Stimulated activated CD8-positive, alpha-beta memory T cell treated with anti-CD3 and anti-CD28 coated beads, Interleukin-2, amount 100 ng/mL, for 48 hours (primary cell): ENCODE data around the gene TLCD3A.
"Not testable (repeated sequence)": the region's sequence is repeated elsewhere in the genome, so short reads cannot be mapped to it uniquely, and the experiment has no call there.

ENCODE experiments used
- DNase-seq, 2 donors: peaks; one replicate each; pipeline ENCODE4 v3.0.0-alpha.2; 2020; ENCODE audit warnings: low read depth in 2 of 2

The TLCD3A gene

GRCh38 chr17:708132-708531 lies 24.3 kb upstream of the TLCD3A start:
- no peak for DNase-seq

GRCh38 chr17:718075-718474 lies 14.3 kb upstream of the TLCD3A start:
- no peak for DNase-seq

GRCh38 chr17:720706-721539 lies 11.5 kb upstream of the TLCD3A start:
- no peak for DNase-seq

- DNase-seq, result no peak
Measured at GRCh38 chr17:721540-721937, 10.9 kb upstream of the TLCD3A start.

GRCh38 chr17:725084-725483 lies 7.3 kb upstream of the TLCD3A start:
- no peak for DNase-seq

- DNase-seq, result no peak
Measured at GRCh38 chr17:725746-726145, 6.7 kb upstream of the TLCD3A start.

- no peak for DNase-seq
Measured at GRCh38 chr17:726271-726919, 6.0 kb upstream of the TLCD3A start.

- no peak for DNase-seq
Measured at GRCh38 chr17:728911-729310, 3.5 kb upstream of the TLCD3A start.

- DNase-seq, result no peak
Measured at GRCh38 chr17:731644-732066, 741 bp upstream of the TLCD3A start.

- DNase-seq, result peak in 1 of 2 donors; percentile 27
Measured at GRCh38 chr17:732902-733720, 715 bp downstream of the TLCD3A start.

GRCh38 chr17:733743-734142 lies 1.3 kb downstream of the TLCD3A start:
- no peak for DNase-seq

- DNase-seq, result no peak
Measured at GRCh38 chr17:737561-738113, 5.2 kb downstream of the TLCD3A start.

GRCh38 chr17:740240-741017 lies 8.0 kb downstream of the TLCD3A start:
- peak in 1 of 2 donors; percentile 4 for DNase-seq

GRCh38 chr17:742147-742793 lies 9.9 kb downstream of the TLCD3A start:
- DNase-seq, result no peak

GRCh38 chr17:743139-743538 lies 10.7 kb downstream of the TLCD3A start:
- DNase-seq, result no peak

GRCh38 chr17:744937-745336 lies 12.5 kb downstream of the TLCD3A start:
- no peak for DNase-seq

- DNase-seq, result no peak
Measured at GRCh38 chr17:745406-745805, 13.0 kb downstream of the TLCD3A start.

GRCh38 chr17:746181-746580 lies 13.8 kb downstream of the TLCD3A start:
- no peak for DNase-seq

- DNase-seq, result no peak
Measured at GRCh38 chr17:746783-747629, 14.6 kb downstream of the TLCD3A start.

GRCh38 chr17:748604-749003 lies 16.2 kb downstream of the TLCD3A start:
- DNase-seq, result not testable (repeated sequence)
